NCI-H82 (cell line): ENCODE data around the gene TOMM22.

Source experiments
- DNase-seq: peaks from one replicate; lab custom pipeline; 2025; lab: John Stamatoyannopoulos, UW

The TOMM22 gene

GRCh38 chr22:38696606-38697424, 15.1 kb downstream of the TOMM22 start:
- no peak for DNase-seq

GRCh38 chr22:38697425-38698089, 15.8 kb downstream of the TOMM22 start:
- DNase-seq = no peak

DNA sequence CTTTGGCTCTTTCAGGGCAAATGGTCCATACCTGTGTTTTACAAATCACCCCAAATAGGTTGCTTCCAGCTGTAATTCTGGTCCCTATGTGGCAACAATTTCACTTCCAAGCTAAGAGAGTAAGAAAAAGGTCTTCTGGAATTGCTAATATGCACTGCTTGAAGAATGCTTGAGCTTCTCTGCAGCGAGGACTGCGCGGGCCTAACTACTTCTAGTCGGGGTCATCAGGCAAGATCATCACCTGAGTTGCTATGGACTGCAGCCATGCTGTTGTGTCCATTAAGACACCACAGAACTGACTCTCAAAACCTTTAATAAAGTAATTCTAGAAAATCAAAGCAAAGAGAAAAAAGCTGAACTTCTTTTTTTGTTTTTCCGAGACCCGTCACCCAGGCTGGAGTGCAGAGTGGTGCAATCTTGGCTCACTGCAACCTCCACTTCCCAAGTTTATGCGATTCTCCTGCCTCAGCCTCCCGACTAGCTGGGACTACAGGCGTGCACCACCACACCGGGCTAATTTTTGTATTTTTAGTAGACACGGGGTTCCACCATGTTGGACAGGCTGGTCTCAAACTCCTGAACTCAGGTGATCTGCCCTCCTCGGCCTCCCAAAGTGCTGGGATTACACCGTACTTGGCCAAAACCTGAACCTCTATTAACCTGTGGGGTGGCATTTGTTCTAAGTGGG, 16.8 kb downstream of the TOMM22 start:
- no peak for DNase-seq

DNA sequence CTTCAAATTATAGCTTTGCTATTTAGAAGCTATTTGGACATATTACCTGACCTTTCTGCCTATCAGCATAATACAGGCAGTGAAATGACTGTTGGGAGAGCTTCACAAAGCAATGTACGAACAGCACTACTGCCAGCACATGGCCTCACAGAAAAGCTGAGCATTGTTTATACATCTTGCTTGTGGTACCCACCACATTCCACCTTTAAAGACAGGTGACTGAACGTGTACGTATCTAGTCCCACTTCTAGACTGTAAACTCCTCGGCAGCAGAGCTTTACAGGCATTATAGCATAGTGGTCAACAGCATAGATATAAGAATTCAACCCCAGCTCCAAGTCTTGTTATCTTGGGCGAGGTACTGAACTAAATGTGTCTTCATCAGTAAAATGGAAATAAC, 17.4 kb downstream of the TOMM22 start:
- no peak for DNase-seq

DNA sequence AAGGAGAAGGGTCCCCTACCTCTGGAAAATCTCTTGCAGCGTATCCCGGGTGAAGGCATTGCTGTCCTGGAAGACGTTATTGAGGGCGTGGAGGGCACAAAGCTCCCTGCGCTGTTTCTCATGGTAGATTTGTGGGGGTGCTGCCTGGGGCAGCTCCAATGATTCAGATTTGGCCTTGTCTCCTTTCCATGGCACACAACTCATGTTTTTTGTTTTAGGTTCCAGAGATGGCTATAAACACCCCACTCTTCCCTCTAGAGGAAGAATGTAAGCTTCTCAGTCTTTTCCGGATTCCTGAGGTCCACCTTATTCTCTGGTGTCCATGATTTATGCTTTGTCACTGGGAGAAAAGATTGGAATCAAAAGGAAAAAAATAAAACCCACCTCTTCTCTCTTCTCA, 18.0 kb downstream of the TOMM22 start:
- DNase-seq = no peak

GRCh38 chr22:38700270-38700788, 18.6 kb downstream of the TOMM22 start:
- DNase-seq = peak; percentile 50

DNA sequence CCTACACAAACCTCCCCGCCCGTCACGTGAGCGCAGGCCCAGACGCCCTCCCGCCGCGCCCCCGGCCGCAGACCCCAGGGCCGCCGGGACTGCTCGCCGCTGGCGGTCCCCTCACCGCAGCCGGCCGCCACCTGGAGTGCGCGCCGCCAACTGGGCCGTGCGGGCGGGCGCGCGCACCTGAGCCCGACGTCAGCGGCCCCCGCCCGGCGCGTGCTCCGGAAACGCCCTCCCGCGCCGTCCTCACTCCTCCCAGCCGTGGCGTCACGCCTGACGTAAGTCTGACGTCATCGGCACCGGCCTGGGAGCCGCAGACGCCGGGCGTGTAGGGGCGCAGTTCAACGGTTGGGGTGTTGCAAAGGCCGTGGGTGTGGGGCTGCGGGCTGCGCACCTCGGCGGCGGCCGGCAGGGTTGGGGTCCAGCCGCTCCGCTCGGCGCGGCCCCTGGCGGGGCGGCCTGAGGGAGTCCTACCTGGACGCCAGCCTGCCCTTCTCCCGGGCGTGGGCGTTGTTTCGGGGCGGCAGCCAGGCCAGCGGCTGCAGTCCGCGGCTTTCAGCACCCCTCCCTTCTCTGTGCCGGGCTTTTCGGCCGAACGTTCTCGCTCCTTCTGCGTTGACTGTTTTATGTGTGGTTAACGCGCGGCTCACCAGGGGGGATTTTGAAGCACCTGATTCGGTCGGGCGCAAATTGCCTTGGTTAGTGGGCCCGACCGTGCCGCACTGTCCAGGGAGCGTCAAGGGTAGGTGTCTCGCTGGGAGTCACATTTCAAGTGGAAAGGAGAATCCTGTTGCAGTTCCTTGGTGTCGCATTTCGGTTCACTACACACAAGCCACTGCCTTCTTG, 19.3 kb downstream of the TOMM22 start, which contains the start of gene JOSD1:
Gene JOSD1 (minus strand): TSS at position 155 of the 840 bp plus-strand sequence. CDS start 956 bp downstream, outside the sequence.
- peak; percentile 89 for DNase-seq

DNA sequence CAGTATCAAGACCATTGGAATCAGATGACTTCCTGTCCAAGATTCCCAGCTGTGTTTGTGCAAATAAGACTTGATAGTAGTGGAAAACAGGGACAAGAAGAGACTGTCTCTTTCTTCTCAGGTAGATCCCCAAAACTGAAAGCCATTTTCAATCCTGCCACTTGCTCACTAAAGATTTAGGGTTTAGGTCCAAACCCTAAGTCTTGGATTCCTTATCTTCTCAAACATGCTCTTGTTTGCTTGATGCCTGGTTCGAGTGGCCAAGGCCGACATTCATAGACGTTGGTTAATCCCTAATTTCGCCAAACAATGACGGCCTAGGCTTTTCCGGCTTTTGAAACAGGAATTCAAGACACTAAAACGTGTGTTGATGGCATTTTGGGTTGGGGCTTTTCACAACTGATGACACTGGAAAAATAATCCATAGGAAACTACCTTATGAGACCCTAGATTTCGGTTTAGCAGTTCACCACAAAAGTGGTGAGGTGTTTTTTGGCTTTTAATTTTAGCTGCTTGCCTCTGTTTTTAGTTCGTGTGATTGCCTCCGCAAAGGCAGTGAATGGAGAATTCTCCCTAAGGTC, 23.0 kb downstream of the TOMM22 start:
- DNase-seq = peak; percentile 29

GRCh38 chr22:38705235-38706100, 23.7 kb downstream of the TOMM22 start, which contains the start of gene GTPBP1:
GTPBP1 (plus strand) TSS chr22:38705944; CDS start chr22:38705956, 12 bp downstream.
- DNase-seq = peak; percentile 100

DNA sequence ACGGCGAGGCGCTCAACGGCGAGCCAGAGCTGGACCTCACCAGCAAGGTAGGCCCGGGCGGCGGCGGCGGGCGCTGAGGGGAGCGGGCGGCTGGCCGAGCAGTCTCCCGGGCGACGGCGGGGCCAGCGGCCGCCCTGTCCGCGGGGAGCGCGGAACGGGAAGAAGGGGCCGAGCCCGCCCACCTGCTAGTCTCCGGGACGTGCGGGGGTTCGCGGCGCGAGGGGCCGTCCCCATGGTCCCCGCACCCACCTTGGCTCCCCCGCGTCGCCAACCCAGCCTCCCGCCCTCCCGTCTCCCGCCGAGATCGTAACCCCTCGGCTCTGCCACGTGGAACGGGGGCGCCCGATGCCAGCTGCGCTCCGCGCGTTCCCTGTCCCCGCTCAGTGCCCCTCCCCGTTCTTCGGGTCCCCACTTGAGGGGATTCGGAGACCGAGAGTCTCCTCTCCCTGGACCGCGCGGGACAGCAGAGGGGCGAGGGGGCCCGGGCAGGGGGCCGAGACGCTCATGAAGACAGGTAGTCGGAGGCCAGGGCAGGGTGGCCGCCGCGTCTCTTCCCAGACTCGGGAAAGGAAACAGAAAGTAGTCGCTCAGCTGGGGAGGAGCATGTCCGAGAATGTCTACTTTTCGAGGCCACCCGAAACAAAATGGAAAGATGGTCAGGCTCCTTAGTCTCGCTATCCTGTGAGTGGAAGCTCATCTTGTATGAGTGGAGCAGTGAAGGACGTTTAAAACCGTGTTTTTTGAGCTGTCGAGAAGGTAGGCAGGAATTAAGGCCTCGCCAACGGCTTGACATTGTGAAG, 24.5 kb downstream of the TOMM22 start:
- DNase-seq = peak; percentile 33

- DNase-seq = no peak
Observed at GRCh38 chr22:38706901-38707195, 25.1 kb downstream of the TOMM22 start.

DNA sequence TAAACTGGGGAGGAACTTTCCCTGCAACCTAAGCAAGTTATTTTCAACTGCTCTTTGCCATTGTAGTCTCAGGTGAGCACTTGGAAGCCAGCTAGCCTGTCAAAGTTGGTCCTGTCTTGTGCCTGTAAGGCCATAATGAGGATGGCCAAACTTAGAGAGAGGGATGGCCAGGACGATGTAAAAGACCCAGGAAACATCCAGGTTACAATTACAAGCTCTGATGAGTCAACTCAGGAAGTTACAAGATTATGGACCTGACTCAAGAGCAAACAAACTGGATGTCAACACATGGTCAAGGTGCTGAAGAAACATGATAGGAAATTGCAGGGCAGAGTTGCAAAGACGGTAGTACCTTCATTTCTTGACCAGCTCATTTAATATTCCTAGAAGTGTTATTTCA, 25.6 kb downstream of the TOMM22 start:
- no peak for DNase-seq

DNA sequence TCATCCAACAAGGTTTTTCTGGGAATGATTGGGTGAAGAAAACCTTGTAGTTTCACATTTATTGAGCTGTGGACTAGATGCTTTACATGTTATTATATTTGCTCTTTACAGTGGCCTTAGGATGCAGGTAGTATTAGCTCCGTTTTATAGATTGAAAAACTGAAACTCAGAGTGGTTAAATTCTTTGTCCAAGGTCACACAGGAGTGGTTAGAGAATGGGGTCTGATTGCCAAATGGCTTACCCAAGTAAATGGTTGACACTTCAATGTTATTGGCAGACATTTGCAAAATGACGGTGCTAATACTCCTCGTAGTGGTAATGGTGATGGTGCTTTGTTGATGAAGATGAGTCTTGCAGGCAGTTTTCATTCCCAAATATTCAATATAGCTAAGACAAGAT, 26.2 kb downstream of the TOMM22 start:
- no peak for DNase-seq

DNA sequence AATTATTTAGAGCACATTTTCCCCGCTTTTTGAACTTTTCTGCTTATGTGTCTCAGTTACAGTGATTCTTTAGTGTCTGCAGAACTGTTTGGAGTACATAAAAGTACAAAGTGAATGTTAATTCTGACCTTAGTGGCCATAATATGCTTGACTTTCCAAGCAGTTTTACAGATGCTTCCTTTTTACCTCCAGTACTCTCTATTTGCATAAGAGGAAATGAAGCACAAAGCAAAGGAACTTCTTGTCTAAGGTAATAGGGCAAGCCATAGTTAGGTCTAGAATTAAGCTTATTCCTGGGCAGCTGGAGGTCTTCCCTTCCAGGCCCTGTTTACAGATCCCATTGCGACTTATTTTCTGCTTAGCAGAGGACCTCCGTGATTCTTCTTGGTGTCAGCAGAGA, 27.5 kb downstream of the TOMM22 start:
- no peak for DNase-seq

- DNase-seq = no peak
Observed at GRCh38 chr22:38710351-38710750, 28.6 kb downstream of the TOMM22 start.

DNA sequence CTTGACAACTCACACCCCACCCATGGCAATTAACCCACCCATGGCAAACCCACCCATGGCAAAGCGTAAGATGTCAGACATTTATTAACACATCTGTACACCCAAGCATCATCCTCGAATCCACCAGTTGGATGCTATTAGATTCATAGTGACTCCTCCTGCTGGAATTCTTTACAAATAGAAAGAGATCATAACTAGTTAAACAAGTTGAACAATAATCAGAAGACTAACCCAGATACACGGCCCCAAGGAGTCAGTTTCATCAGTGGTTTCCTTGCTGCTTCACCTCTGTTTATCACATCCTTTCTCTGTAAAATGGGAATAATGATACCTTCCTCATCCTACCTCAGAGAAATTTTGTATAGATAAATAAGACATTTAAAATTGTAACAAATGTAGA, 29.1 kb downstream of the TOMM22 start:
- DNase-seq = no peak

DNA sequence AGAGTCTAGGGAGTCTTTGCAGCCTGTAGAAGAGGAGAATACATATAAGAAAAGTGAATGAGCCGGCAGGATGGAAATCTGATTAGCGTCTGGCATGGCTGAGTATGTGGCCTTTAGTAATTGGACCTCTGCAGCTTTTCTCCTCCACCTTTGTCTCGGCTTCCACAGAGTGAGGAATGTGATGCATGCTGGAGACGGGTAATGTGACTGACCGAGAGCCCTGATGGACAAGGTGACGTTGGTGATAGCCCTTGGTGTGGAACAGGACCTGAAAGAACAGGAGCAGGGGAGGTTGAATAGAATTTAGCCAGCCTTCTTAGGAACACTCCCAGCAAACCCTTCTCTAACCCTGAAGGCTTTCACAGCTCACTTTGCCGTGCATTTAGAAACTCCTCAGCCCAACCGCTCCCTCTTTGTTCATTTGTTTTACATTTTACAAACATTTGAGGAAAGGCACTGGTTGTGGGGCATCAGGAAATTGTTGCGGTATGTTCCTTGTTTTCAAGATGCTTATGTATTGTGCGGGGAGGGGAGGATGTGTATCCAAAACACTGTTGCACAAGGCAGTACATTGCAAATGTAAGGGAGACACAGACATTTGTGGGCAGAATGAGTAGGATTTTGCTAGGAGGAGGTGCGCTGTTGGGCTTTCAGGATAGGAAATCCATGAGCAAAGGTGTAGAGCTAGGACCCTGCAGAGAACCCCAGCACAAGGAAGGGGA, 30.9 kb downstream of the TOMM22 start:
- no peak for DNase-seq

GRCh38 chr22:38713921-38714320, 32.2 kb downstream of the TOMM22 start:
- DNase-seq = no peak
